Uterus (tissue), 4 donors: ENCODE results near the gene S100A1. TPM values are rescaled to one million over a fixed set of nuclear protein-coding genes. Genes with fewer than 3 reads are reported as not detected.
"Not testable (repeated sequence)": the region's sequence is repeated elsewhere in the genome, so short reads cannot be mapped to it uniquely, and the experiment has no call there.

ENCODE experiments used
- DNase-seq, 2 donors: peaks; one replicate each; pipeline ENCODE4 v3.0.0-alpha.2; 2019 to 2020
- H3K27ac ChIP-seq, 2 donors: fragments of 200-600 bp; sonication (generic); 1 replicate in 1 of 2; 2 replicates in 1 of 2; pipeline ENCODE4 v1.5.1; 2016 to 2018
- H3K27me3 ChIP-seq, 2 donors: fragments of 200-600 bp; sonication (generic); one replicate each; pipeline ENCODE4 v1.5.1; 2018 to 2019; ENCODE audit warnings: control low read depth in 1 of 2
- H3K36me3 ChIP-seq, 2 donors: fragments of 200-600 bp; sonication (generic); one replicate each; pipeline ENCODE4 v1.5.1; 2019; ENCODE audit warnings: control low read depth in 1 of 2
- H3K4me1 ChIP-seq, 2 donors: fragments of 200-600 bp; sonication (generic); one replicate each; pipeline ENCODE4 v1.5.1; 2018 to 2019; ENCODE audit warnings: control low read depth in 1 of 2
- H3K4me3 ChIP-seq, 2 donors: fragments of 200-600 bp; sonication (generic); 1 replicate in 1 of 2; 2 replicates in 1 of 2; pipeline ENCODE4 v1.5.1; 2018 to 2019; ENCODE audit warnings: mild to moderate bottlenecking in 1 of 2
- H3K9me3 ChIP-seq, 2 donors: fragments of 200-600 bp; sonication (generic); one replicate each; pipeline ENCODE4 v1.5.1; 2019; ENCODE audit warnings: control low read depth in 1 of 2
- CTCF ChIP-seq, 4 experiments: fragments of 200-600 bp in 2 of 4; fragments of 450-650 bp in 2 of 4; sonication (generic) in 2 of 4; IDR thresholded peaks; one replicate each; pipeline ENCODE4 v1.5.1; 2016 to 2019; ENCODE audit warnings: antibody characterized with exemption in 4 of 4, mild to moderate bottlenecking in 2 of 4, moderate library complexity in 1 of 4
- POLR2A ChIP-seq, 2 donors: fragments of 450-650 bp; IDR thresholded peaks; one replicate each; pipeline ENCODE4 v1.6.1; 2016; ENCODE audit warnings: antibody characterized with exemption in 2 of 2, mild to moderate bottlenecking in 1 of 2, moderate library complexity in 1 of 2
- intact Hi-C: fragments of 100-400 bp; cut with DNase I; formaldehyde crosslinking; loops from one replicate; pipeline ENCODE4 v1.15.1; 2023; ENCODE audit warnings: low total_unique reads
- total RNA-seq, 4 donors: library from RNA; depleted of rRNA in 3 of 4; stranded (reverse); fragments of >200 nt in 3 of 4; gene quantifications; one replicate each; pipeline versions ENCODE4 v1.1.0 to v1.2.4, GENCODE V29; 2014 to 2023
- donor health status: DM: yes; HTN: yes; CAD: no.

The S100A1 gene
- total RNA-seq, 4 donors from 2014 or later, result 3.8 TPM; not detected in 3

GRCh38 chr1:153670859-153671627 is 42.8 kb downstream of the S100A1 start, which contains the start of gene ILF2:
TSS of gene ILF2 (minus strand) at chr1:153670993. CDS start at chr1:153670922, 71 bp downstream.
- Histone ChIP-seq H3K9me3 (no peaks in the 10 kb centered on the region), H3K27me3 (no peaks in the 10 kb centered on the region), H3K27ac (peak within 1 kb of the TSS; percentile 93 to 97), H3K4me3 (peak within 1 kb of the TSS; percentile 90 to 97), H3K36me3 (no peaks in the 10 kb centered on the region), H3K4me1 (peaks cover 7 to 9% of the 10 kb centered on the region in 2 donors)
- TF ChIP-seq POLR2A (IDR thresholded peaks at IDR 0.05) (peak; percentile 87 to 90), CTCF (IDR thresholded peaks at IDR 0.05) (peak in 1 of 4 experiments; percentile 15)
- peak; percentile 98 for DNase-seq
- intact Hi-C loops, result loop anchor here (10.0 kb wide), 1 partner anchor 314 kb away; the partner anchor contains the start of gene RAB13

- intact Hi-C loops, result loop anchor here (10.0 kb wide), 1 partner anchor 313 kb away; the partner anchor contains the start of gene RAB13
- peak in 1 of 4 experiments; percentile 21 for TF ChIP-seq CTCF (IDR thresholded peaks at IDR 0.05)
- H3K4me1 ChIP-seq, H3K36me3 ChIP-seq, H3K27me3 ChIP-seq, H3K9me3 ChIP-seq: not testable (repeated sequence)
- DNase-seq, result peak; percentile 56 to 72
- H3K27ac ChIP-seq, result peak overlapping the region; percentile 90 to 97
- peak overlapping the region; percentile 45 to 53 for H3K4me3 ChIP-seq
Observed at GRCh38 chr1:153671628-153672353, 43.6 kb downstream of the S100A1 start.

GRCh38 chr1:153673511-153673910 is 45.3 kb downstream of the S100A1 start:
- no peaks in the 10 kb centered on the region for H3K9me3 ChIP-seq
- no peak for TF ChIP-seq CTCF (IDR thresholded peaks at IDR 0.05)
- TF ChIP-seq POLR2A (IDR thresholded peaks at IDR 0.05), result no peak
- intact Hi-C loops, result loop anchor here (10.0 kb wide), 1 partner anchor 311 kb away; the partner anchor contains the start of gene RAB13
- no peak for DNase-seq
- peaks cover 7 to 9% of the 10 kb centered on the region in 2 donors for H3K4me1 ChIP-seq
- no peaks in the 10 kb centered on the region for H3K27me3 ChIP-seq
- H3K4me3 ChIP-seq, result no peak overlapping the region
- H3K27ac ChIP-seq, result no peak overlapping the region
- no peaks in the 10 kb centered on the region for H3K36me3 ChIP-seq

- TF ChIP-seq CTCF (IDR thresholded peaks at IDR 0.05) (peak; percentile 84 to 96 (median 86)), POLR2A (IDR thresholded peaks at IDR 0.05) (no peak)
- H3K27me3 ChIP-seq, result no peaks in the 10 kb centered on the region
- H3K4me3 ChIP-seq, result peak overlapping the region; percentile 47 to 69
- H3K9me3 ChIP-seq, result no peaks in the 10 kb centered on the region
- H3K4me1 ChIP-seq, result no peaks in the 10 kb centered on the region
- peak; percentile 60 to 67 for DNase-seq
- intact Hi-C loops, result loop anchor here (2.0 to 10.0 kb wide), 2 partner anchors 93 to 307 kb away; partner anchors contain the start of gene RAB13
- H3K27ac ChIP-seq, result peak overlapping the region; percentile 74 to 83
- H3K36me3 ChIP-seq, result no peaks in the 10 kb centered on the region
Observed at GRCh38 chr1:153677718-153678518, 49.7 kb downstream of the S100A1 start.
